Left renal cortex interstitium (tissue), 4 donors: Measurements from ENCODE around the gene TRPT1. TPM values are rescaled to one million over a fixed set of nuclear protein-coding genes. Genes with fewer than 3 reads are reported as not detected.
A peak's percentile ranks its signal among the peaks of the same experiment; 100 is the strongest.

Experiments
- DNase-seq, 4 donors: peaks; one replicate each; pipeline ENCODE4 v3.0.0-alpha.2; 2013; ENCODE audit warnings: low read depth in 4 of 4, low spot score in 2 of 4, missing footprints in 1 of 4
- polyA plus RNA-seq, 4 donors: library from polyadenylated mRNA; unstranded; fragments of 120-200 nt; gene quantifications; one replicate each; pipeline ENCODE4 v1.2.1, GENCODE V29; 2013; ENCODE audit not compliant: insufficient read length in 4 of 4

Gene TRPT1
- polyA plus RNA-seq, 4 donors, result 32.9 to 58.5 (median 48.2) TPM

DNA sequence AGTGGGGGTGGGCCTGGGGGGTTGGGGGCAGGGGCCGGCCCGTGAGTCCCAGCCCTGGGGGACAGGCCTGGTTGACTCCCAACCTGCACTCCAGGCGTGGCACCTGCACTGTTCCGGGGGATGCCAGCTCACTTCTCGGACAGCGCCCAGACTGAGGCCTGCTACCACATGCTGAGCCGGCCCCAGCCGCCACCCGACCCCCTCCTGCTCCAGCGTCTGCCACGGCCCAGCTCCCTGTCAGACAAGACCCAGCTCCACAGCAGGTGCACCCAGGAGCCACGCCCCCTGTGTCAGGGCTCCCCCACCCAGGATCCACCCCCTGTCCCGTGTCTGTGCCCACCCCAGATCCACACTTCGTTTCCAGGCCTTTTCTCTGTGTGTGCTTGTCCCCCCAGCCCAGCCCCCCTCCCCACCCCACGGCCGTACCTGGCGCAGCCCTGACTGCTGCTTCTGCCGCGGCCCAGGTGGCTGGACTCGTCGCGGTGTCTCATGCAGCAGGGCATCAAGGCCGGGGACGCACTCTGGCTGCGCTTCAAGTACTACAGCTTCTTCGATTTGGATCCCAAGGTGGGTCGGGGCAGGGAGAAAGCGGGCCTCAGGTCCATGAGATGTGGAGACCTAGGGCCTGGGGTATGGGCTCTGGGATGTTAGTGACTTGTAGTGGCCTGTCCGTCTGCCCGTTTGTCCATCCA lies 14.7 kb downstream of the TRPT1 start:
- no peak for DNase-seq

GRCh38 chr11:64210301-64211020 lies 15.5 kb downstream of the TRPT1 start:
- no peak for DNase-seq

DNA sequence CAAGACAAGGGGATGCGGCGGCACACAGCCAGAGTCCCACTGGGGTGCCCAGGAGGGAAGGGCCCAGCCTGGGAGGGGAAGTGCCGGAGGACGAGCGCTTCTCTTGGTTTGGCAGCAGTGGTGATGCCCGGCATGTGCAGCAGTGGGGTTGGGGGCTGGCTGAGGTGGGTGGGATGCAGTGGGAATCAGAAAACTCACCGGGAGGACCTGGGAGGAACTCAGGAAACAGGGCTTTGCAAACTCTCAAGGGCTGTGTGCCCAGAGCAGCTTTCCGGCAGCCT lies 16.5 kb downstream of the TRPT1 start:
- DNase-seq, result no peak

- no peak for DNase-seq
Measured at GRCh38 chr11:64208796-64209562, 17.0 kb downstream of the TRPT1 start.

- DNase-seq, result no peak
Measured at GRCh38 chr11:64208086-64208795, 17.7 kb downstream of the TRPT1 start.

DNA sequence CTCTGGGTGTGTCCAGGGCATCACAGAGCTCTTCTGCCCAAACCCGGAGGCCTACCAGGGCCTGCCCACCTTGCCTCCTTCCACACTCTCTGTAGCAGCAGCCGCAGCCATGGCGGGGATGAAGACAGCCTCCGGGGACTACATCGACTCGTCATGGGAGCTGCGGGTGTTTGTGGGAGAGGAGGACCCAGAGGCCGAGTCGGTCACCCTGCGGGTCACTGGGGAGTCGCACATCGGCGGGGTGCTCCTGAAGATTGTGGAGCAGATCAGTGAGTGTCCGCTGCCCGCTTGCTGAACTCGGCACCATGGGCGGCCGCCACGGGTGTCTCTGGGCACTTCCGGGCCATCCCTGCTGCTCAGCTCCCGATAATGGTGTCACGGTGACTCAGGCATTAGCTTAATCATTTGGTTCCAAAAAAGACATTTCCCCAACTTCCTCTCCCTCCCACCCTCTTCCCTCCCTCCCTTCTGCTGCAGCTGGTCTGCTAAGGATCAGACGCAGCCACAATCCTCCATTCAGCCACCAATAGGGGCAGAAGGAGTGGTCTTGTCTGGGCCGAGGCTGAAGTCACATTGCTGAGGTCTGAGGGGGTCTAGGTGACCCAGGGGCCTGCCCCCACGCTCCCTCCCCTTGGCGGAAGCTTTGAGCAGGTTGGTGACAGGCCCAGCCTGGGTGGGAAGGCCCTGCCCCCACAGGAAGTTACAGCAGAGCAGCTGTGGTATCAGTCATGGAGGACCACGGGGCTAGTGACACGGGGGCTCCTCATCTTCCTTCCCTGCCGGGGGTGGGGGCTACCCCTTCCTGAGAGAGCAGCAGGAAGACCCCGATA lies 18.5 kb downstream of the TRPT1 start:
- DNase-seq, result peak in 2 of 4 donors; percentile 17 to 33

DNA sequence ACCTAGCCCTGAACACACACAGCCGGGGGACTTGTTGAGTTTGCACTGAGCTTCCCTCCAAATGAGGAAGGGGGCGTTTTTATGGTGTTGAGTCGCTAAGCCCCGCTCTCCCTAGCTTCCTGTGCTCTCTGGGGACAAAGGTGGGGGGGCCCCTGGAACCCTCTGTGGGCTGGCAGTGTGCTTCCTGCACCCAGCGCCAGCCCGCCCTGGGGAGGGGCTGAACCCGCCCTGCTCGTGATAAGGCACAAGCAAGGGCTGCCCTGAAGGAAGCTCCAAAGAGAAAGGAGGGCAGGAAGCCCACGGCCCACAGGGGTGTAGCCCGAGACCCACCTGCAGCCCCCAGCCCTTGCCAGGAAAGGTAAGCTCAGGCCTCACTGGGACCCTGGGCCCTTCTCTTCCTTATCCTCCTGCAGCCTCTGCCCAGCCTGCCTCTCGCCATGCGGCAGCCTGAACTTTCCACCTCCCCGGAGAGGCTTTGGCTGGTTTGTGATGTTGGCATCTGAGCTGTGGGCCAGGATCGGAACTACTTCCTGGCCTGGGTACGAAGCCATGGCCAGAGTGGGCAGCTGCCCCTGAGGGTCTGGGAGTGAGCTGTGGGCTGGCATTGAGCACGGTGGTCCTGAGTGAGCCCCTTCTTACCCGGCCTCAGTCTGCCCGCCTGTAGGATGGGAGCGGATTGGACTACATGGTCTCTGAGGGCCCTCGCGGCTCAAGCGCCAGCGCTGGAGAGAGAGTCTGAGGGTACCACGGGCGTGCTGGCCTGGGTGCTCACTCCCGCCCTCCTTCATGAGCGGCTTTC lies 19.3 kb downstream of the TRPT1 start, which contains the start of gene FERMT3:
FERMT3 (plus strand) TSS at position 265 of the 799 bp plus-strand sequence. CDS start 644 bp downstream, outside the sequence.
- no peak for DNase-seq

- DNase-seq, result peak in 3 of 4 donors; percentile 72 to 84 (median 77)
Measured at GRCh38 chr11:64204464-64204989, 21.5 kb downstream of the TRPT1 start.

DNA sequence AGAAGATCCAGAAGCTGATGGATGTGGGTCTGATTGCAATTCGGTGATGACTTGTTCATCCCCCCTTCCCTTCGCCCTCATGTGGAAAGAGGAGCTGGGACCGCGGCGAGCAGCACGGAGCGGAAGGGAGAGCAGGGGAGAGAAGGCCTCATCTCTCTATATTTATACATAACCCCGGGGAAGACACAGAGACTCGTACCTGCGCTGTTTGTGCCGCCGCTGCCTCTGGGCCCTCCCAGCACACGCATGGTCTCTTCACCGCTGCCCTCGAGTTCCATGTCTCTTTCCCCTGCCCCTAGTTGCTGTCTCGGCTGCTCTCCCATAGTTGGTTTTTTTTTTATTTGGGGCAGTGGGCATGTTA lies 21.9 kb downstream of the TRPT1 start:
- DNase-seq, result no peak

- no peak for DNase-seq
Measured at GRCh38 chr11:64203421-64204079, 22.4 kb downstream of the TRPT1 start.

DNA sequence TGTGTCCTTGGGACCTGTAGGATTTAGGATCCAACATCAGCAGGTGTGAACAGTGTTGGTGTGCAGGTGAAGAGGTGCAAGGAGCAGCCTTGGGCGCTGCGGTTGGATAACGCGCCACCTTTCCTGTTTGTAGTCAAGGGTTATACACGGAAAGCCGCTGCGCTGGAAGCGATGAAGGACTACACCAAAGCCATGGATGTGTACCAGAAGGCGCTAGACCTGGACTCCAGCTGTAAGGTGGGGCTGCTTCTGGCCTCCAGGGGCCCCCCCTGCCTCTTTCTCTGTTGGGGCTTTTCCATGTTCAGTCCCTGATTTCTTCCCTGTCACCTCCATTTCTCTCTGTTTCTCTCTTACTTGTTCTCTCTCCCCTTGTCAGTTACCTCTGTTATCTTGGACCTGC lies 23.0 kb downstream of the TRPT1 start:
- DNase-seq, result no peak

DNA sequence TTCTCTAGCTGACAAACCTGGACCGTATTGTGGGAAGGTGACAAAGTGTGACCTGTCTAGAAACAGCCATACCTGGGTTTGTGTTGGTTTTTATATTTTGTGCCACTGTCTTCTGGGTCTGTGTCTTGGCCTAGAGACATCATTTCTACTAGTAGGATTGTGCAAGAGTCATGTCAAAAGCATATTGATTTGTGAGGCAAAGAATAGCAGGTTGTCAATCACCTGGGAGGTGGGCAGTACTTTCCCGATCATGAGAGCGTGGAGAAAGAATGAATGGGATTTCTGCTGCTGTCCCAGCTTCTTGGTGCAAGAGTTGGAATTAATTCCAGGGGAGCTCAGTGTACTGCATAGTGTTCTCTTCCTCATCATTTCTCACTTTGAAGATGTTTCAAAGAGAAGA lies 24.4 kb downstream of the TRPT1 start:
- no peak for DNase-seq

DNA sequence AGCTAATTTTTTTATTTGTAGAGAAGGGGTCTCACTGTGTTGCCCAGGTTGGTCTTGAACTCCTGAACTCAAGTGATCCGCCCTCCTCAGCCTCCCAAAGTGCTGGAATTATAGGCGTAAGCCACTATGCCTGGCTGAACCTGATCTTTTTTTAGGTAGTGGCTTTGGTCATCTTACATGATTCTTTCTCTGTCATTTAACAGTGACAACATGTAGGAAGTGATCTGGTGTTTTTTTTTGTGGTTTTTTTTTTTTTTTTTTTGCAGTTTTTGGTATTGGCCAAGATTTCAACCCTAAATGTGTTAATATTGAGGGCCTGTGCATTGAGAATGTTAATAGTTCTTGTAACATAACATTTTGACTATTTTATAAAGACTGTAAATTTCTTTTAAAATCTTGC lies 27.5 kb downstream of the TRPT1 start:
- no peak for DNase-seq

GRCh38 chr11:64196626-64197025 lies 29.4 kb downstream of the TRPT1 start:
- DNase-seq, result no peak

GRCh38 chr11:64192434-64192833 lies 33.6 kb downstream of the TRPT1 start:
- no peak for DNase-seq

GRCh38 chr11:64186492-64187165 lies 39.4 kb downstream of the TRPT1 start:
- peak in 1 of 4 donors; percentile 24 for DNase-seq

- peak; percentile 99 to 100 (median 100) for DNase-seq
Measured at GRCh38 chr11:64185693-64186491, 40.1 kb downstream of the TRPT1 start, which contains the start of gene STIP1. STIP1 (plus strand) TSS chr11:64186171; CDS start chr11:64186262, 91 bp downstream.
